ENCODE data around the gene ZNF367. TPM values are rescaled to one million over a fixed set of nuclear protein-coding genes. Genes with fewer than 3 reads are reported as not detected.

ZNF367 gene
- total and polyA plus RNA-seq, 2 experiments from 2014 or later, result 0.89 to 2.5 TPM

- no peaks in the 10 kb centered on the region for H3K27me3 ChIP-seq
- no peak overlapping the region for H3K4me3 ChIP-seq
- no peaks in the 10 kb centered on the region for H3K4me1 ChIP-seq (ENCODE audit: low read depth)
- no peak for TF ChIP-seq CTCF (IDR thresholded peaks at IDR 0.05; ENCODE audit: low read depth, low read length)
- DNase-seq (ENCODE audit: low read depth in 1 of 2, low spot score in 1 of 2), result no peak
- H3K36me3 ChIP-seq, result no peaks in the 10 kb centered on the region
- no peaks in the 10 kb centered on the region for H3K9me3 ChIP-seq (ENCODE audit: low read depth)
- no peak overlapping the region for H3K27ac ChIP-seq
Observed at GRCh38 chr9:96436456-96437126, 18.4 kb upstream of the ZNF367 start.

DNA sequence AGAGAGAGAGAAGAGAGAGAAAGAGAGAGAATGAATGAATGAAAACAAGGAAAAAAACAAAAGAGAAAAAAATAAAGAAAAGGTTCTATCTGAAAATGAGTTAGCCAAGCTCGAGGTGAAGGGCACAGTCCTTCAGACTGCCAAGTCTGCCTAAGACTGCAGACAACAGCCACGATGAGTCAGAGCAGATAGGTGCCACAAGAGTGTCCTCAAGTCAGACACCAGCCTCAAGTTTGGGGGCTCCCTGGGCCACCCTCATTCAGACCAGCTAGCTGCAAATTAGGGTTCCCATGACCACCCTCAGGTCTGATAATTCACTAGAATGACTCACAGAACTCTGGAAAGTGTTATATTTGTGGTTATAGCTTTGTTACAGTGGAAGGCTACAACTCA, 17.9 kb upstream of the ZNF367 start:
- H3K27me3 ChIP-seq, result no peaks in the 10 kb centered on the region
- H3K27ac ChIP-seq, result no peak overlapping the region
- H3K4me3 ChIP-seq, result no peak overlapping the region
- no peaks in the 10 kb centered on the region for H3K4me1 ChIP-seq (ENCODE audit: low read depth)
- DNase-seq (ENCODE audit: low read depth in 1 of 2, low spot score in 1 of 2), result no peak
- H3K9me3 ChIP-seq (ENCODE audit: low read depth), result no peaks in the 10 kb centered on the region
- H3K36me3 ChIP-seq, result no peaks in the 10 kb centered on the region
- TF ChIP-seq CTCF (IDR thresholded peaks at IDR 0.05; ENCODE audit: low read depth, low read length), result no peak

GRCh38 chr9:96435345-96435744, 17.2 kb upstream of the ZNF367 start:
- Histone ChIP-seq H3K4me3 (no peak overlapping the region), H3K4me1 (ENCODE audit: low read depth) (no peaks in the 10 kb centered on the region), H3K36me3 (no peaks in the 10 kb centered on the region), H3K27me3 (no peaks in the 10 kb centered on the region), H3K9me3 (ENCODE audit: low read depth) (no peaks in the 10 kb centered on the region), H3K27ac (no peak overlapping the region)
- DNase-seq (ENCODE audit: low read depth in 1 of 2, low spot score in 1 of 2), result no peak
- no peak for TF ChIP-seq CTCF (IDR thresholded peaks at IDR 0.05; ENCODE audit: low read depth, low read length)

- no peak overlapping the region for H3K27ac ChIP-seq
- no peaks in the 10 kb centered on the region for H3K9me3 ChIP-seq (ENCODE audit: low read depth)
- no peaks in the 10 kb centered on the region for H3K4me1 ChIP-seq (ENCODE audit: low read depth)
- DNase-seq (ENCODE audit: low read depth in 1 of 2, low spot score in 1 of 2), result no peak
- H3K36me3 ChIP-seq, result no peaks in the 10 kb centered on the region
- TF ChIP-seq CTCF (IDR thresholded peaks at IDR 0.05; ENCODE audit: low read depth, low read length), result no peak
- H3K27me3 ChIP-seq, result no peaks in the 10 kb centered on the region
- no peak overlapping the region for H3K4me3 ChIP-seq
Observed at GRCh38 chr9:96430377-96430776, 12.2 kb upstream of the ZNF367 start.

DNA sequence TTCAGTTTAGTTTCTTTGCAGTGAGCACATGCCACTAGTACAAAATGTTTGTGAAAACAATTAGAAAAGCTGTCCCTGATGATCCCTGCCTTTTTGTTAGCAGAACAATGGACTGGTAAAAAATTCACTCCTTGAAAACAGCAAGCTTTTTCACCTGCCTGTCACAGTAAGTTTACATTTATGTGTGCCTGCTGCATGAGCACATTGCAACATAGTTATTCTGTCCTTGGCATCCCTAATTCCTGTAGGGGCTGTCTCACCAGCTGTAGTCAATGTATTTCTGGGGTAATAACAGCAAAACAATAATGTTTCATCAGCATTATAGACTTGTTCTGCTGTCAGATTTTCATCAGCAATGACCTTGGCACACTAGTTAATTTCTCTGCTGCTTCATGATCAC, 11.6 kb upstream of the ZNF367 start:
- Histone ChIP-seq H3K4me3 (no peak overlapping the region), H3K4me1 (ENCODE audit: low read depth) (no peaks in the 10 kb centered on the region), H3K36me3 (no peaks in the 10 kb centered on the region), H3K27me3 (no peaks in the 10 kb centered on the region), H3K27ac (no peak overlapping the region), H3K9me3 (ENCODE audit: low read depth) (no peaks in the 10 kb centered on the region)
- DNase-seq (ENCODE audit: low read depth in 1 of 2, low spot score in 1 of 2), result no peak
- TF ChIP-seq CTCF (IDR thresholded peaks at IDR 0.05; ENCODE audit: low read depth, low read length), result no peak
